NCI-H69 (cell line): Measurements from ENCODE around the gene DOCK4.

Source experiments
- DNase-seq: peaks from one replicate; lab custom pipeline; 2025; lab: John Stamatoyannopoulos, UW

The DOCK4 gene

DNA sequence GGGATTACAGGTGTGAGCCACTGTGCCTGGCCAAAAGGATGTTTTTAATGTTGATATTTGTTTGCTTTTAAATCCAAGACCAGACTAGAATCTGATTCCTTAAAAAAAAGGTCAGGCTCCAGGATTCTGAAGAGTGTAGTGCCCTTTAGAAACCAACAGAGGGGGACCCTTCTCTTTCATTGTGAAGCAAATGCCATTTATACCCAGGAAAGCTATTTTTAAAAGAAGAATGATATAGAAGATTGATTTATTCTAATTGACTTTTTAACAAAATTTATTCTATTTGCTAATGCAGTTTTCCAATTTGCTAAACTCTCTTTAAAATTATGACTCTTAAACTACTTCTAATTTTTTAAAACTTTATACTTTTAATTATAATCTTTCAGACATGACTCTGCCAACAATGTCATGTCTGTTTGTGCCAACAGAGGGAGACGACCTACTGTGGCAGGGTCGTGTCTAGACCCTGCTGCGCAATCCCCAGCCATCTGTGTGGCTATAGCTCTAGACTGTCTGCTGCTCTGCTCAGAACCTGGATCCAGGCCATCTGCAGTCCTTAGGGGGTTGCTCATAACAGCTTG lies 442.9 kb downstream of the DOCK4 start:
- peak; percentile 79 for DNase-seq

DNA sequence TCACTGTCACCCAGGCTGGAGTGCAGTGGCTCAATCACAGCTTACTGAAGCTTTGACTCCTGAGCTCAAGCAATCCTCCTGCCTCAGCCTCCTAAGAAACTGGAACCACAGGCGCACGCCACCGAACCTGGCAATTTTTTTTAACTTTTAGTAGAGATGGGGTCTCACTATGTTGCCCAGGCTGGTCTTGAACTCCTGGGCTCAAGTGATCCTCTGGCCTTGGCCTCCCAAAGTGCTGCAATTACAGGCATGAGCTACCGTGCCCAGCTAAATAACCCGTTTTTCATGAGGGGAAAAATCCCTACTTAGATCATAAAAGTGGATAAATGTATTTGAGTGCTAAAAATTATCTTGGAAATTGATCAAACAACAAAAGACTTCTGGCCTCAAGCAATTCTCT lies 443.4 kb downstream of the DOCK4 start:
- DNase-seq: no peak

- no peak for DNase-seq
Measured at GRCh38 chr7:111762211-111762610, 444.0 kb downstream of the DOCK4 start.

- no peak for DNase-seq
Measured at GRCh38 chr7:111760043-111760442, 446.2 kb downstream of the DOCK4 start.

GRCh38 chr7:111758332-111758731 lies 447.9 kb downstream of the DOCK4 start:
- DNase-seq: peak; percentile 83

DNA sequence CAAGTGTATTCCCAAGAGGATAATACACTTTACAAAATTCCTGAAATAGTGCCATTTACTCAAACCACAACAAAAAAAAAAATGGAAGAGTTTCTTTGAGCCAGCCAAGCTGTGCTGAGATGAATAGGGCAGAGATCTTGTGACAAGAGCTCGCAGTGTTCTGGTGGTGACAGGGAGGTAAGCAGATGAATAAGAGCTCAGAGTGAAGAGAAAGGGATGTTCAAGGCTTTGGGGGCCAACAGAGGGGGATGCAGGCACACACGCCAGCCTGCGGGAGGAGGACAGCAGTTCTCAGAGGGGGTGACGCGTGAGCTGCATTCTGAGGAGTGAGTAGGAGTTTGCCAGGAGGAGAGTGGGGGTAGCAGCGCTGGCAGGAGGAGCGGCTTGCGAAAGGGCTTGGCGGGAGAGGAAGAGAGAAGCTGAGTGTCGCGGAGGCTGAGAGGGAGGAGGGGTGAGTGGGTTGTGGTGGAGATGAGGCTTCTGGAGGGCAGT lies 449.5 kb downstream of the DOCK4 start:
- no peak for DNase-seq

DNA sequence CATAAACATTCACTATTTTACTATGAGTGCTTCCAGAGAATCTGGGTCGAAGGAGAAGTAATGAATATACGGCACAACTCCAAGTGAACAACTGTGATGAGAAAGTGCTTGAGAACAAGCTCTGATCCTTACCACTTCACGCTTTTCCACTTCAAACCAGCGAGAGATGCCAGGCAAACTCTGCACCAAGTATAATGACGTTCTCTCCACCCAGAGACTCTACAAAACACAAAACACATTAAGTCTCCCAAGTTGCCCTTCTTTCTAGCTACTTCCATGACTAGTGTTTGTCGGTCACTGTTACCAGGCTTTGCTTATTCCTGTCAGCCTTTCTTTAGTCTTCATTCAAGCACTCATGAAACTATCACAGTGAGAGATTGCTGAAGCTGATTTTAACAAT lies 450.8 kb downstream of the DOCK4 start:
- no peak for DNase-seq

GRCh38 chr7:111753968-111754367 lies 452.2 kb downstream of the DOCK4 start:
- no peak for DNase-seq

- DNase-seq: peak; percentile 76
Measured at GRCh38 chr7:111752022-111752582, 454.1 kb downstream of the DOCK4 start.

GRCh38 chr7:111750878-111751277 lies 455.3 kb downstream of the DOCK4 start:
- no peak for DNase-seq

DNA sequence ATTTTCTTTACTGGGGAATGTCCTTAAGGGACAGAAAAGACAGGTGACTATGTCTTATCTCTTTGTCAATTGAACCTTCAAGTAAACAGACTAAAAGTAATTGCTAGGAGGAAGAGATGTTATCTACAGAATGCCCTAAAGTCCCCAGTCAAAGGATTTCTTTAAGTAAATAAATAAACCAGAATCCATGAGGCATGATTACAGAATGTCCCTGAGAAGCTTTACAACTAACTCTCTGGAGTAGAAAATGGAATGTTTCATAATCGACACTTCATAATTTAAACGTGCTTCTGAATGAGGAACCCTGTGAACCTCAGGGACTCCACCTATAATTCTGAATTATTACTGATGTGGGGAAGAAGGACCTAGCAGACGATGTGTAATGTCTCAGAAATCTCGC lies 456.0 kb downstream of the DOCK4 start:
- DNase-seq: no peak

DNA sequence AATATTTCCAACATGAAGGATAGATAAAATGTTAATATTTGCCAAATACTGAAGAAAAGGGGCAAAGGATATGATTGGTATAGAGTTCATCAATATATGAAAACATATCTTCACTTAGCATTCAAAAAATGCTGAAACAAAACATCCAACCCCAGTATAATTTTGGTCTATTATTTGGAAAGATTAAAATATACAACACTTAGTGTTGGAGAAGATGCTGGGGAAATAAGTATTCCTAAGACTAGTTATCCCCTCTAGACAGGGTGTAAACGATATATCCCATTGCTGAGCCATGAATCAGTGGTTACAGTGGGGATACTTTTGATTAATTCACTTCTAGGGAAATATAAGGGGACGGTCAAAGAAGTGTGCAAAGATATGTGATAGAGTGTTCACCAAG lies 456.6 kb downstream of the DOCK4 start:
- DNase-seq: no peak

- no peak for DNase-seq
Measured at GRCh38 chr7:111747718-111748117, 458.5 kb downstream of the DOCK4 start.

DNA sequence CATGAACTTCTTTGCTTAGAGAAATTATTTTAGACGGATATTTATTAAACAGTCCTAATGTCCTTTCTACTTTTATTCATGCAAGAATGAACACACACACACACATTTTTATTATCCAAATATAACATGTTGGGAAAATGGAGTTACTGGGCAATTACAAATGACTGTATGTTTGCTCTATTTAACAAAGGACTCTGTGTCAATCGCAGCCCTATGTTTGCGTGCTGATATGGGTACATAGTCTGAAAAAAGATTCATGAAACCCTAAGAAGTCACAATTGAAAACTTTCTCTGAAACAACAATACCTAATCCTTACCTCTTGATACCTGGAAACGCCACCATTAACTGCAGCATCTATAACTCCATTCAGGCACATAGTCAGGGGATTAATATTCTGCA lies 459.2 kb downstream of the DOCK4 start:
- no peak for DNase-seq

GRCh38 chr7:111744501-111745155 lies 461.6 kb downstream of the DOCK4 start:
- DNase-seq: no peak

- no peak for DNase-seq
Measured at GRCh38 chr7:111743244-111743847, 462.9 kb downstream of the DOCK4 start.

DNA sequence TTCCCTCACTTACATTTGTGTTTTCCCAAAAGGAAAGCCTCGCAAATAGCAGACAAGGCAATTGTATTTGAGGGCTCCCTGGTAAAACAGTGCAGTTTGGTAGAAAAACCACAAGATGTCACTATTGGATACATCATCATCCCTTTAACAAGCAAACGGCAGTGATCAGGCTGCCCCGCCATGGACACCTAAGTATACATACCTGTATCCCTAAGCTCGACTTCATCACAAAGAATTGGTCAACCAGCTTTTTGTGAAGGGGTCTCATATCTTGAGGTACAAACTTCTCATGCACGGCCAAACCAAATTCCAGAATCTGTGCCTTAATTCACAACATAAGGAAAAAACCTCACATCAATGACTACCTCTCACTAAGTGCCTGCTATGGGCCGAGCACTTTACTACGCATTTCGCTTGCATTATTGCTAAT lies 464.4 kb downstream of the DOCK4 start:
- DNase-seq: peak; percentile 70

DNA sequence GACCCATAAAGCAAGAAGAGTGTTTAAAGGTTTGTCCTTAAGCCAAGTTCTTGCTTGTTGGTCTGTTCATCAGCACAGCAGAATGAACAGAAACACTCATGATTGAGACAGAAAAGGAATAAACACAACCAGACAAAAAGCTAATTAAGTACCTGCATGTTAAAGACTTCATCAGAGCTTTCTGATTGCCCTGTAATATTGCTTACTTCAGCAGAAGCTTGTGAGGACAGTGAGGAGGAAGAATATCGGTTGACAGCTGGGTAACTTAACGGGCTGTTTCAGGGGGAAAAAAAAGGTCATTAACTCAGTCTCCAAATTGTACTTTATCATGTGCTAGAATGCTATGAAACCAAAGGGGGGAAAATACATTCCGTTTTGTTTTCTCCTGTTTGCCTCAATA lies 465.3 kb downstream of the DOCK4 start:
- DNase-seq: no peak

DNA sequence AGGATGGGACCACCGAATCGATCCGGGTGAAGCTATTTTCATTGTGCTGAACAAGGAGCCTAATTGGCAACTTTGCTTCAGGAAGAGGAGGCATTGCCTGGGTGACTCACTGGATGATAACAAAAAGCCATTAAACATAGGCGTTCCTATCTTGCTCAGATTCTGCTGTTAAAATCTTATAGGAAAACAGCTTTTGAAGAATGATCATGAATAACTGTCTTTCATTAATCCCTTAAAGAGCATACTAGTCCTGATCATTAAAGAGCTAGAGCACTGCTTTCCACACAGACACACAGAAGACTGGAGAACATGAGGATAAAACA lies 469.7 kb downstream of the DOCK4 start:
- no peak for DNase-seq

DNA sequence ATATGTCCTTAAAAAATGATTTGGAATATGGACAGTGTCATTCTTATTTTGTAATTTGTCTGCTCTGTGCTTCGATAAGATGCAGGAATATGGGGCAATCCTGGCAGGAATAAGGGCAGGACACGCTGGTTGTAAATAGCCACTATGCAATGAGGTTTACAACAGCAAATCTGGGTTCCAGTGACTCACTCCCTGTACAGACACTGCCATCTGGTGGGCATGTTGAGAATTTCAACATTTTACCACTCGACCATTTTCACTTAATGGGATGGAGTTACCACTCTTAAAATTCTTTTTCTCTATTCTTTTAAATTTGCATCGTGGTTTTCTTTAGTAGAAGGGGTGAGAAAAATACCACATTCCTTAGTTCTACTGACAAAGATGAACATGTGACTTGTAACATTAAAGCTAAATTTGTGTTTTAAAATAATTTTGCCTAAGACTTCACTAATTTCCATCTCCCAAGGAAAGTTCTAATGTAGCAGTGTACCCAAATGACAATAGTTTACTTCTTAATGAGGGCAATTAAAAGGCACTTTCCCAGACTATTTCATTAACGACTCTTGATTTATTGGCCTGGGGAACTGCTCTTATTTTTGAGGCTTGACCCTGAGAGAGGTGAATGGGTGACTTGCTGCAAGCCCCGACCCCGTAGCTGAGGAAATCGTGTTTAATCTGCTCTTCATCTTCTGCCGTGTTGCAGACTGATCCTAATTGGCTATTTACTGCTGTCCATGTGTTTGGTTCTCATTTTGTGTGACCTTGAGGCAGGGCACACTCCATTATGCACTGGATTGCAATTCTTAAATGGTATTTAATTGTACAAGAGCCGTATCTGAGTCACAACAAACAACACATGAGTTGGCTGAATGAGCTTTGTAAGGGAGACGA lies 470.3 kb downstream of the DOCK4 start:
- DNase-seq: peak; percentile 79

DNA sequence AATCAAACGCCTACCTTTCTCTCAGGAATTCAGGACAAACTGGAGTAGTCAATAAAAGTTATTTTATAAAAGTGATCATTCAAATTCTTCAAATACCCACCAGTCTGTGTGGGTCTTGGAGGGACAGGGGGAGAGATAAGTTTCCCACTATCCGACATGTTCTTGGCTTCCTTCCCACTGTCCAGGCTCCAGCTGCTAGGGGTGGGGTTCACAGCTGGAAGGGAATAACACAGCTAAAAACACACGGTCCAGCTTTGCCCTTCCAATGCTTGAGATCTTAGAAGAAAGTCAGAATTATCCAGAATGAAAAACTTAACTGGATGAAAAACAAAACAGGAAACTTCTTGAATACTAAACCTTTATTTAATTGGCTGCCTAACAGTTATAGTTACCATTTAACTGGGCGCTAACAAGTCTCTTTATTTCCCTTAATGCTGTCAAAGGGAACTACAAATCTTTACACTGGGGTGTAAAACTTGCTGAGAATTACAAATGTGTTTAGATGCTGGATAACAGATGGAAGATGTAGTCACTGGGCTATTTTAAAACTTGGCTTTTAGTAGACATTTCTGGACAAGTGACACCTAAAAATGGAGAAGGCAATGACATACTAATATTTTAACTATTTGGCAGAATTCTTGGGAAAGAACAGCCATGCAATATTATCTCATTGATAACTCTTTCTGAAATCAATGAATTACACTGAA lies 471.1 kb downstream of the DOCK4 start:
- no peak for DNase-seq

DNA sequence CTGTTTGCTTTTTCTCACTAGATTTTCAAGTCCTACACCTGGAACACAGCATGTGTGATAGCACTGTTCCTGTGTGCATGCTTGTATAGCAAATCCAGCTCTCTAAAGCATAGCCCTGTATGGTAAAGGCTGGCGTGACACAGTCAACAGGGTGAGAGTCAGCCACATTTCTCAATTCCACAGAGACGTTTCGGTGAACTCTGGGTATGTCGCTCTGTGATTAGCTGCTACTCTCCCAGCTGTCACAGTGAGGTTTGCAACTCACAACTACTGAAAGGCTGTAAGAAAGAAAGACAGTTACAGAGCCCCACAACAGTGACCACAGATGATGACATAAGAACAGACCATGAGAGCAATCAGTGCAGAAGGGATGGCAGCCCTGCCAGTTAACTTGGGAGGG lies 473.3 kb downstream of the DOCK4 start:
- DNase-seq: no peak
